ENCODE data around the gene SYT1. TPM values are rescaled to one million over a fixed set of nuclear protein-coding genes. Genes with fewer than 3 reads are reported as not detected.
"Not testable (repeated sequence)": the region's sequence is repeated elsewhere in the genome, so short reads cannot be mapped to it uniquely, and the experiment has no call there.

SYT1 gene
- total RNA-seq, 1 donor from 2014 or later, result not detected

- H3K36me3 Mint-ChIP-seq (ENCODE audit: low read depth), result no peaks in the 10 kb centered on the region
- intact Hi-C loops (cut with micrococcal nuclease), result no loop called here
- no peaks in the 10 kb centered on the region for H3K27me3 Mint-ChIP-seq (ENCODE audit: low read depth)
- no peak overlapping the region for H3K4me3 Mint-ChIP-seq (ENCODE audit: low read depth)
- no peaks in the 10 kb centered on the region for H3K4me1 Mint-ChIP-seq (ENCODE audit: low read depth)
- no peak overlapping the region for H3K27ac Mint-ChIP-seq
- no peak for DNase-seq (ENCODE audit: low spot score)
- H3K9me3 Mint-ChIP-seq, result no peaks in the 10 kb centered on the region
Observed at GRCh38 chr12:79424109-79424721, 559.6 kb downstream of the SYT1 start.

- Mint-ChIP-seq H3K36me3 (ENCODE audit: low read depth) (no peaks in the 10 kb centered on the region), H3K4me1 (ENCODE audit: low read depth) (no peaks in the 10 kb centered on the region), H3K27me3 (ENCODE audit: low read depth) (no peaks in the 10 kb centered on the region), H3K4me3 (ENCODE audit: low read depth) (no peak overlapping the region), H3K27ac (no peak overlapping the region), H3K9me3 (no peaks in the 10 kb centered on the region)
- intact Hi-C loops (cut with micrococcal nuclease), result no loop called here
- no peak for DNase-seq (ENCODE audit: low spot score)
Observed at GRCh38 chr12:79426121-79426520, 561.5 kb downstream of the SYT1 start.

GRCh38 chr12:79426744-79427143, 562.2 kb downstream of the SYT1 start:
- H3K27me3 Mint-ChIP-seq (ENCODE audit: low read depth); H3K4me3 Mint-ChIP-seq (ENCODE audit: low read depth); H3K4me1 Mint-ChIP-seq (ENCODE audit: low read depth); DNase-seq (ENCODE audit: low spot score); H3K9me3 Mint-ChIP-seq; H3K27ac Mint-ChIP-seq; intact Hi-C loops (cut with micrococcal nuclease); H3K36me3 Mint-ChIP-seq (ENCODE audit: low read depth): not testable (repeated sequence)

GRCh38 chr12:79433465-79434072, 569.0 kb downstream of the SYT1 start:
- intact Hi-C loops (cut with micrococcal nuclease), result no loop called here
- H3K4me3 Mint-ChIP-seq (ENCODE audit: low read depth), result no peak overlapping the region
- no peaks in the 10 kb centered on the region for H3K36me3 Mint-ChIP-seq (ENCODE audit: low read depth)
- no peaks in the 10 kb centered on the region for H3K27me3 Mint-ChIP-seq (ENCODE audit: low read depth)
- H3K9me3 Mint-ChIP-seq, result no peaks in the 10 kb centered on the region
- no peak overlapping the region for H3K27ac Mint-ChIP-seq
- DNase-seq (ENCODE audit: low spot score), result no peak
- no peaks in the 10 kb centered on the region for H3K4me1 Mint-ChIP-seq (ENCODE audit: low read depth)

- no peaks in the 10 kb centered on the region for H3K9me3 Mint-ChIP-seq
- no peak for DNase-seq (ENCODE audit: low spot score)
- H3K27ac Mint-ChIP-seq, result no peak overlapping the region
Observed at GRCh38 chr12:79434561-79434960, 570.0 kb downstream of the SYT1 start.

GRCh38 chr12:79435742-79436141, 571.2 kb downstream of the SYT1 start:
- intact Hi-C loops (cut with micrococcal nuclease), result no loop called here
- H3K36me3 Mint-ChIP-seq (ENCODE audit: low read depth), result no peaks in the 10 kb centered on the region
- no peaks in the 10 kb centered on the region for H3K9me3 Mint-ChIP-seq
- H3K27me3 Mint-ChIP-seq (ENCODE audit: low read depth), result no peaks in the 10 kb centered on the region
- no peaks in the 10 kb centered on the region for H3K4me1 Mint-ChIP-seq (ENCODE audit: low read depth)
- no peak for DNase-seq (ENCODE audit: low spot score)
- H3K27ac Mint-ChIP-seq, result no peak overlapping the region
- no peak overlapping the region for H3K4me3 Mint-ChIP-seq (ENCODE audit: low read depth)

More at GRCh38 chr12:79434561-79434960, 570.0 kb downstream of the SYT1 start:
- no peaks in the 10 kb centered on the region for H3K4me1 Mint-ChIP-seq (ENCODE audit: low read depth)
- H3K4me3 Mint-ChIP-seq (ENCODE audit: low read depth), result no peak overlapping the region
- no peaks in the 10 kb centered on the region for H3K27me3 Mint-ChIP-seq (ENCODE audit: low read depth)
- intact Hi-C loops (cut with micrococcal nuclease), result no loop called here
- no peaks in the 10 kb centered on the region for H3K36me3 Mint-ChIP-seq (ENCODE audit: low read depth)

GRCh38 chr12:79438480-79439174, 574.1 kb downstream of the SYT1 start:
- Mint-ChIP-seq H3K4me3 (ENCODE audit: low read depth) (no peak overlapping the region), H3K36me3 (ENCODE audit: low read depth) (no peaks in the 10 kb centered on the region), H3K27me3 (ENCODE audit: low read depth) (no peaks in the 10 kb centered on the region), H3K27ac (no peak overlapping the region), H3K9me3 (no peaks in the 10 kb centered on the region), H3K4me1 (ENCODE audit: low read depth) (no peaks in the 10 kb centered on the region)
- no peak for DNase-seq (ENCODE audit: low spot score)
- intact Hi-C loops (cut with micrococcal nuclease), result no loop called here

GRCh38 chr12:79439175-79439825, 574.7 kb downstream of the SYT1 start:
- Mint-ChIP-seq H3K36me3 (ENCODE audit: low read depth) (no peaks in the 10 kb centered on the region), H3K9me3 (no peaks in the 10 kb centered on the region), H3K4me1 (ENCODE audit: low read depth) (no peaks in the 10 kb centered on the region), H3K27me3 (ENCODE audit: low read depth) (no peaks in the 10 kb centered on the region), H3K4me3 (ENCODE audit: low read depth) (no peak overlapping the region), H3K27ac (no peak overlapping the region)
- no peak for DNase-seq (ENCODE audit: low spot score)
- intact Hi-C loops (cut with micrococcal nuclease), result no loop called here

- Mint-ChIP-seq H3K4me3 (ENCODE audit: low read depth) (no peak overlapping the region), H3K36me3 (ENCODE audit: low read depth) (no peaks in the 10 kb centered on the region), H3K9me3 (no peaks in the 10 kb centered on the region), H3K27ac (no peak overlapping the region), H3K4me1 (ENCODE audit: low read depth) (no peaks in the 10 kb centered on the region), H3K27me3 (ENCODE audit: low read depth) (no peaks in the 10 kb centered on the region)
- intact Hi-C loops (cut with micrococcal nuclease), result no loop called here
- no peak for DNase-seq (ENCODE audit: low spot score)
Observed at GRCh38 chr12:79441534-79441933, 577.0 kb downstream of the SYT1 start.

- Mint-ChIP-seq H3K9me3 (no peaks in the 10 kb centered on the region), H3K4me3 (ENCODE audit: low read depth) (no peak overlapping the region), H3K27ac (no peak overlapping the region), H3K36me3 (ENCODE audit: low read depth) (no peaks in the 10 kb centered on the region), H3K27me3 (ENCODE audit: low read depth) (no peaks in the 10 kb centered on the region), H3K4me1 (ENCODE audit: low read depth) (no peaks in the 10 kb centered on the region)
- intact Hi-C loops (cut with micrococcal nuclease), result no loop called here
- DNase-seq (ENCODE audit: low spot score), result no peak
Observed at GRCh38 chr12:79442396-79442795, 577.8 kb downstream of the SYT1 start.

GRCh38 chr12:79444089-79444488, 579.5 kb downstream of the SYT1 start:
- intact Hi-C loops (cut with micrococcal nuclease), result no loop called here
- H3K27ac Mint-ChIP-seq, result no peak overlapping the region
- H3K4me3 Mint-ChIP-seq (ENCODE audit: low read depth), result no peak overlapping the region
- H3K9me3 Mint-ChIP-seq, result no peaks in the 10 kb centered on the region
- no peaks in the 10 kb centered on the region for H3K27me3 Mint-ChIP-seq (ENCODE audit: low read depth)
- H3K36me3 Mint-ChIP-seq (ENCODE audit: low read depth), result no peaks in the 10 kb centered on the region
- no peaks in the 10 kb centered on the region for H3K4me1 Mint-ChIP-seq (ENCODE audit: low read depth)
- DNase-seq (ENCODE audit: low spot score), result no peak

GRCh38 chr12:79448816-79449215, 584.2 kb downstream of the SYT1 start:
- no peak overlapping the region for H3K4me3 Mint-ChIP-seq (ENCODE audit: low read depth)
- no peaks in the 10 kb centered on the region for H3K36me3 Mint-ChIP-seq (ENCODE audit: low read depth)
- no peak overlapping the region for H3K27ac Mint-ChIP-seq
- H3K27me3 Mint-ChIP-seq (ENCODE audit: low read depth), result no peaks in the 10 kb centered on the region
- no peaks in the 10 kb centered on the region for H3K9me3 Mint-ChIP-seq
- intact Hi-C loops (cut with micrococcal nuclease), result no loop called here
- no peaks in the 10 kb centered on the region for H3K4me1 Mint-ChIP-seq (ENCODE audit: low read depth)
- no peak for DNase-seq (ENCODE audit: low spot score)

GRCh38 chr12:79451365-79451764, 586.8 kb downstream of the SYT1 start:
- no peaks in the 10 kb centered on the region for H3K9me3 Mint-ChIP-seq
- H3K36me3 Mint-ChIP-seq (ENCODE audit: low read depth), result no peaks in the 10 kb centered on the region
- no peak overlapping the region for H3K27ac Mint-ChIP-seq
- intact Hi-C loops (cut with micrococcal nuclease), result no loop called here
- H3K4me1 Mint-ChIP-seq (ENCODE audit: low read depth), result no peaks in the 10 kb centered on the region
- no peak for DNase-seq (ENCODE audit: low spot score)
- no peaks in the 10 kb centered on the region for H3K27me3 Mint-ChIP-seq (ENCODE audit: low read depth)
- no peak overlapping the region for H3K4me3 Mint-ChIP-seq (ENCODE audit: low read depth)

Data from activated T-helper 2 cell treated with anti-CD3 and anti-CD28 coated beads, Interferon-gamma antibody, Interleukin-2, Interleukin-4, amounts not matched to agents 10 μg/mL and 5 μg/mL and 100 μg/mL, durations not matched to agents 14 hours and 24 hours and 36 hours (primary cell).